OCI-LY7 (cell line): ENCODE results near the gene NTPCR.

ENCODE experiments used
- CTCF ChIP-seq: fragments of 200-600 bp; sonication (generic); conservative IDR thresholded peaks from 2 replicates; pipeline ENCODE4 v1.5.1; 2014; ENCODE audit warnings: mild to moderate bottlenecking, antibody characterized with exemption, low read length, moderate library complexity, mixed read lengths
- EZH2phosphoT487 ChIP-seq: fragments of 200-600 bp; sonication (generic); IDR thresholded peaks from 2 replicates; pipeline ENCODE4 v1.6.1; 2018; ENCODE audit warnings: low read depth, borderline replicate concordance, mild to moderate bottlenecking, mixed run types, antibody characterized with exemption, low read length, moderate library complexity, mixed read lengths

- TF ChIP-seq CTCF: no peak
- no peak for TF ChIP-seq EZH2phosphoT487
Observed at GRCh38 chr1:232962761-232963745, 12.6 kb downstream of the NTPCR start.
